HepG2 (cell line): ENCODE data around the gene NOTUM. TPM values are rescaled to one million over a fixed set of nuclear protein-coding genes. Genes with fewer than 3 reads are reported as not detected.

Experiments
- AKAP8 ChIP-seq: sonication (generic); formaldehyde crosslinking; IDR thresholded peaks from 2 replicates; pipeline ENCODE4 v1.5.1; 2020; ENCODE audit warnings: mild to moderate bottlenecking, missing genetic modification reagents
- HCFC1 ChIP-seq: fragments of 150-350 bp; IDR thresholded peaks from 2 replicates; pipeline ENCODE4 v1.6.1; 2014; ENCODE audit warnings: low read depth, low read length
- MTA1 ChIP-seq: sonication (generic); formaldehyde crosslinking; IDR thresholded peaks from 2 replicates; pipeline ENCODE4 v1.4.0; 2020; ENCODE audit warnings: missing genetic modification reagents, mild to moderate bottlenecking, borderline replicate concordance
- ZEB1 ChIP-seq: IDR thresholded peaks from 2 replicates; pipeline ENCODE4 v1.6.1; 2012; ENCODE audit warnings: mild to moderate bottlenecking, low read depth, inconsistent platforms; ENCODE audit not compliant: insufficient replicate concordance
- ZFP36L2 ChIP-seq: sonication (generic); formaldehyde crosslinking; IDR thresholded peaks from 2 replicates; pipeline ENCODE4 v1.4.0; 2020; ENCODE audit warnings: missing genetic modification reagents
- ZKSCAN8 ChIP-seq: IDR thresholded peaks from 2 replicates; pipeline ENCODE4 v1.6.1; 2016; ENCODE audit warnings: borderline replicate concordance, missing genetic modification reagents, missing compliant biosample characterization
- ZMAT3 ChIP-seq: sonication (generic); formaldehyde crosslinking; conservative IDR thresholded peaks from 2 replicates; pipeline ENCODE4 v1.7.0; 2021; ENCODE audit warnings: missing genetic modification reagents
- ZNF446 ChIP-seq: sonication (generic); formaldehyde crosslinking; IDR thresholded peaks from 2 replicates; pipeline ENCODE4 v1.5.0; 2020; ENCODE audit warnings: mild to moderate bottlenecking, missing genetic modification reagents
- ZNF792 ChIP-seq: IDR thresholded peaks from 2 replicates; pipeline ENCODE4 v1.6.1; 2016
- polyA plus RNA-seq, 8 experiments: library from polyadenylated mRNA; depleted of rRNA in 3 of 8; stranded (reverse) in 7 of 8; unstranded in 1 of 8; fragments of >200 nt; fragmentation: Illumina TruSeq in 4 of 8; extraction: Trizol in 4 of 8; gene quantifications; 2 replicates each; pipeline versions ENCODE4 v1.2.1 to v1.2.3, GENCODE V29; 2011 to 2016; ENCODE audit warnings: low read depth in 4 of 8, missing spikeins in 1 of 8, mixed read lengths in 1 of 8; ENCODE audit not compliant: insufficient read depth in 1 of 8
- total RNA-seq, 5 experiments: library from RNA; depleted of rRNA; stranded (reverse); fragments of >200 nt; fragmentation: Illumina TruSeq; extraction: Trizol; gene quantifications; 2 replicates each; pipeline ENCODE4 v1.2.3, GENCODE V29; 2016; ENCODE audit warnings: low read depth in 1 of 5
- TF ChIP-seq, protein P1 (sequence below): sonication (generic); formaldehyde crosslinking; conservative IDR thresholded peaks from 2 replicates; pipeline ENCODE4 v1.8.0; 2022; ENCODE audit warnings: missing genetic modification reagents
- TF ChIP-seq, protein P2 (sequence below): sonication (generic); formaldehyde crosslinking; IDR thresholded peaks from 2 replicates; pipeline ENCODE4 v1.4.0; 2020; ENCODE audit warnings: mild to moderate bottlenecking, missing genetic modification reagents
- TF ChIP-seq, protein P3 (sequence below), 2 experiments: fragments of 450-650 bp in 1 of 2; sonication (generic) in 1 of 2; formaldehyde crosslinking in 1 of 2; IDR thresholded peaks; 2 replicates each; pipeline versions ENCODE4 v1.6.1 to v1.8.0; 2016 to 2022; ENCODE audit warnings: antibody characterized with exemption in 1 of 2, mild to moderate bottlenecking in 1 of 2, missing genetic modification reagents in 1 of 2
- TF ChIP-seq, protein P4 (sequence below): sonication (generic); formaldehyde crosslinking; IDR thresholded peaks from 2 replicates; pipeline ENCODE4 v1.5.0; 2020; ENCODE audit warnings: missing genetic modification reagents

NOTUM gene
- total and polyA plus RNA-seq, 2 of the 13 experiments (the other 11 are each of a cell fraction or from before 2014, with no cell fraction given) = 150 to 160 TPM

DNA sequence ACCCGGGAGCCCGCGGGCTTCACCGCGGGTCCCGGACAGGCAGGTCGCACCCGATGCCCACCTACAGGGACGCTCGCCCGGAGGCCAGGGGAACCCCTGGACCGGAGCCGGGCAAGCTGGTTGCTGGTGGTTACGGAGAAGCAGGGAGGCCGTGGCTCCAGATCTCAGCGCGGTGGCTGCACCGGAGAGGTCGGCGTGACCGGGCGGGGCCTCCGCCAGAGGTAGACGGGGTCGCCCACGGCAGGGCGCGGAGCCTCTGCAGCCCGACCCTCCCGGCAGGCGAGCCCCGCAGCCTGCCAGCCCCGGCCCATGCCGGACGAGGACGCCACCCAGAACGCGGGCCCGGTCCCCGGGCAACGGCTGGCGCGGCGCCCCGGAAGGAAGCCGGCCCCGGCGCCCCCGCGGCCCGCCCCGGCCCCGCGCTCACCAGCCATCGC lies 50.1 kb downstream of the NOTUM start (continued):
- TF ChIP-seq ZEB1 (peak; percentile 19), ZNF792 (CRISPR knock-in tag) (no peak), ZKSCAN8 (CRISPR knock-in tag) (no peak), ZNF446 (peak; percentile 48; the same call in 1 of the 2 replicates), MTA1 (CRISPR knock-in tag) (no peak), ZMAT3 (CRISPR knock-in tag) (0 out of 2 replicates have a peak, but pooled peaks have one; percentile 13), ZFP36L2 (CRISPR knock-in tag) (0 out of 2 replicates have a peak, but pooled peaks have one; percentile 5), AKAP8 (CRISPR knock-in tag) (no peak), HCFC1 (no peak)
- TF ChIP-seq, protein P1, sequence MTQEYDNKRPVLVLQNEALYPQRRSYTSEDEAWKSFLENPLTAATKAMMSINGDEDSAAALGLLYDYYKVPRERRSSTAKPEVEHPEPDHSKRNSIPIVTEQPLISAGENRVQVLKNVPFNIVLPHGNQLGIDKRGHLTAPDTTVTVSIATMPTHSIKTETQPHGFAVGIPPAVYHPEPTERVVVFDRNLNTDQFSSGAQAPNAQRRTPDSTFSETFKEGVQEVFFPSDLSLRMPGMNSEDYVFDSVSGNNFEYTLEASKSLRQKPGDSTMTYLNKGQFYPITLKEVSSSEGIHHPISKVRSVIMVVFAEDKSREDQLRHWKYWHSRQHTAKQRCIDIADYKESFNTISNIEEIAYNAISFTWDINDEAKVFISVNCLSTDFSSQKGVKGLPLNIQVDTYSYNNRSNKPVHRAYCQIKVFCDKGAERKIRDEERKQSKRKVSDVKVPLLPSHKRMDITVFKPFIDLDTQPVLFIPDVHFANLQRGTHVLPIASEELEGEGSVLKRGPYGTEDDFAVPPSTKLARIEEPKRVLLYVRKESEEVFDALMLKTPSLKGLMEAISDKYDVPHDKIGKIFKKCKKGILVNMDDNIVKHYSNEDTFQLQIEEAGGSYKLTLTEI (CRISPR knock-in tag) = no peak
- TF ChIP-seq, protein P2, sequence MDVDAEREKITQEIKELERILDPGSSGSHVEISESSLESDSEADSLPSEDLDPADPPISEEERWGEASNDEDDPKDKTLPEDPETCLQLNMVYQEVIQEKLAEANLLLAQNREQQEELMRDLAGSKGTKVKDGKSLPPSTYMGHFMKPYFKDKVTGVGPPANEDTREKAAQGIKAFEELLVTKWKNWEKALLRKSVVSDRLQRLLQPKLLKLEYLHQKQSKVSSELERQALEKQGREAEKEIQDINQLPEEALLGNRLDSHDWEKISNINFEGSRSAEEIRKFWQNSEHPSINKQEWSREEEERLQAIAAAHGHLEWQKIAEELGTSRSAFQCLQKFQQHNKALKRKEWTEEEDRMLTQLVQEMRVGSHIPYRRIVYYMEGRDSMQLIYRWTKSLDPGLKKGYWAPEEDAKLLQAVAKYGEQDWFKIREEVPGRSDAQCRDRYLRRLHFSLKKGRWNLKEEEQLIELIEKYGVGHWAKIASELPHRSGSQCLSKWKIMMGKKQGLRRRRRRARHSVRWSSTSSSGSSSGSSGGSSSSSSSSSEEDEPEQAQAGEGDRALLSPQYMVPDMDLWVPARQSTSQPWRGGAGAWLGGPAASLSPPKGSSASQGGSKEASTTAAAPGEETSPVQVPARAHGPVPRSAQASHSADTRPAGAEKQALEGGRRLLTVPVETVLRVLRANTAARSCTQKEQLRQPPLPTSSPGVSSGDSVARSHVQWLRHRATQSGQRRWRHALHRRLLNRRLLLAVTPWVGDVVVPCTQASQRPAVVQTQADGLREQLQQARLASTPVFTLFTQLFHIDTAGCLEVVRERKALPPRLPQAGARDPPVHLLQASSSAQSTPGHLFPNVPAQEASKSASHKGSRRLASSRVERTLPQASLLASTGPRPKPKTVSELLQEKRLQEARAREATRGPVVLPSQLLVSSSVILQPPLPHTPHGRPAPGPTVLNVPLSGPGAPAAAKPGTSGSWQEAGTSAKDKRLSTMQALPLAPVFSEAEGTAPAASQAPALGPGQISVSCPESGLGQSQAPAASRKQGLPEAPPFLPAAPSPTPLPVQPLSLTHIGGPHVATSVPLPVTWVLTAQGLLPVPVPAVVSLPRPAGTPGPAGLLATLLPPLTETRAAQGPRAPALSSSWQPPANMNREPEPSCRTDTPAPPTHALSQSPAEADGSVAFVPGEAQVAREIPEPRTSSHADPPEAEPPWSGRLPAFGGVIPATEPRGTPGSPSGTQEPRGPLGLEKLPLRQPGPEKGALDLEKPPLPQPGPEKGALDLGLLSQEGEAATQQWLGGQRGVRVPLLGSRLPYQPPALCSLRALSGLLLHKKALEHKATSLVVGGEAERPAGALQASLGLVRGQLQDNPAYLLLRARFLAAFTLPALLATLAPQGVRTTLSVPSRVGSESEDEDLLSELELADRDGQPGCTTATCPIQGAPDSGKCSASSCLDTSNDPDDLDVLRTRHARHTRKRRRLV = no peak
- TF ChIP-seq, protein P3, sequence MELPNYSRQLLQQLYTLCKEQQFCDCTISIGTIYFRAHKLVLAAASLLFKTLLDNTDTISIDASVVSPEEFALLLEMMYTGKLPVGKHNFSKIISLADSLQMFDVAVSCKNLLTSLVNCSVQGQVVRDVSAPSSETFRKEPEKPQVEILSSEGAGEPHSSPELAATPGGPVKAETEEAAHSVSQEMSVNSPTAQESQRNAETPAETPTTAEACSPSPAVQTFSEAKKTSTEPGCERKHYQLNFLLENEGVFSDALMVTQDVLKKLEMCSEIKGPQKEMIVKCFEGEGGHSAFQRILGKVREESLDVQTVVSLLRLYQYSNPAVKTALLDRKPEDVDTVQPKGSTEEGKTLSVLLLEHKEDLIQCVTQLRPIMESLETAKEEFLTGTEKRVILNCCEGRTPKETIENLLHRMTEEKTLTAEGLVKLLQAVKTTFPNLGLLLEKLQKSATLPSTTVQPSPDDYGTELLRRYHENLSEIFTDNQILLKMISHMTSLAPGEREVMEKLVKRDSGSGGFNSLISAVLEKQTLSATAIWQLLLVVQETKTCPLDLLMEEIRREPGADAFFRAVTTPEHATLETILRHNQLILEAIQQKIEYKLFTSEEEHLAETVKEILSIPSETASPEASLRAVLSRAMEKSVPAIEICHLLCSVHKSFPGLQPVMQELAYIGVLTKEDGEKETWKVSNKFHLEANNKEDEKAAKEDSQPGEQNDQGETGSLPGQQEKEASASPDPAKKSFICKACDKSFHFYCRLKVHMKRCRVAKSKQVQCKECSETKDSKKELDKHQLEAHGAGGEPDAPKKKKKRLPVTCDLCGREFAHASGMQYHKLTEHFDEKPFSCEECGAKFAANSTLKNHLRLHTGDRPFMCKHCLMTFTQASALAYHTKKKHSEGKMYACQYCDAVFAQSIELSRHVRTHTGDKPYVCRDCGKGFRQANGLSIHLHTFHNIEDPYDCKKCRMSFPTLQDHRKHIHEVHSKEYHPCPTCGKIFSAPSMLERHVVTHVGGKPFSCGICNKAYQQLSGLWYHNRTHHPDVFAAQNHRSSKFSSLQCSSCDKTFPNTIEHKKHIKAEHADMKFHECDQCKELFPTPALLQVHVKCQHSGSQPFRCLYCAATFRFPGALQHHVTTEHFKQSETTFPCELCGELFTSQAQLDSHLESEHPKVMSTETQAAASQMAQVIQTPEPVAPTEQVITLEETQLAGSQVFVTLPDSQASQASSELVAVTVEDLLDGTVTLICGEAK (IDR thresholded peaks at IDR 0.05) = no peak
- TF ChIP-seq, protein P3 (CRISPR knock-in tag; IDR thresholded peaks at IDR 0.05) = no peak
- TF ChIP-seq, protein P4, sequence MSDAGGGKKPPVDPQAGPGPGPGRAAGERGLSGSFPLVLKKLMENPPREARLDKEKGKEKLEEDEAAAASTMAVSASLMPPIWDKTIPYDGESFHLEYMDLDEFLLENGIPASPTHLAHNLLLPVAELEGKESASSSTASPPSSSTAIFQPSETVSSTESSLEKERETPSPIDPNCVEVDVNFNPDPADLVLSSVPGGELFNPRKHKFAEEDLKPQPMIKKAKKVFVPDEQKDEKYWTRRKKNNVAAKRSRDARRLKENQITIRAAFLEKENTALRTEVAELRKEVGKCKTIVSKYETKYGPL = 0 out of 2 replicates have a peak, but pooled peaks have one; percentile 9
